ENCODE data around the gene GRIN2D. TPM values are rescaled to one million over a fixed set of nuclear protein-coding genes. Genes with fewer than 3 reads are reported as not detected.
"Not testable (repeated sequence)": the region's sequence is repeated elsewhere in the genome, so short reads cannot be mapped to it uniquely, and the experiment has no call there.

The GRIN2D gene
- total RNA-seq, 1 experiment from 2014 or later, result 23.0 TPM

GRCh38 chr19:48391100-48392005 is 2.1 kb upstream of the GRIN2D start, which contains the start of gene KDELR1:
Gene KDELR1 (minus strand): TSS chr19:48391551. CDS start chr19:48391358, 193 bp downstream.
- peak; percentile 79 for DNase-seq (ENCODE audit: low spot score)
- TF ChIP-seq FOXK1 (CRISPR knock-in tag; IDR thresholded peaks at IDR 0.05), result no peak
- TF ChIP-seq, protein P1, sequence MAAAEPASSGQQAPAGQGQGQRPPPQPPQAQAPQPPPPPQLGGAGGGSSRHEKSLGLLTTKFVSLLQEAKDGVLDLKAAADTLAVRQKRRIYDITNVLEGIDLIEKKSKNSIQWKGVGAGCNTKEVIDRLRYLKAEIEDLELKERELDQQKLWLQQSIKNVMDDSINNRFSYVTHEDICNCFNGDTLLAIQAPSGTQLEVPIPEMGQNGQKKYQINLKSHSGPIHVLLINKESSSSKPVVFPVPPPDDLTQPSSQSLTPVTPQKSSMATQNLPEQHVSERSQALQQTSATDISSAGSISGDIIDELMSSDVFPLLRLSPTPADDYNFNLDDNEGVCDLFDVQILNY (CRISPR knock-in tag; IDR thresholded peaks at IDR 0.05), result 0 out of 2 replicates have a peak, but pooled peaks have one; percentile 12
- TF ChIP-seq, protein P2, sequence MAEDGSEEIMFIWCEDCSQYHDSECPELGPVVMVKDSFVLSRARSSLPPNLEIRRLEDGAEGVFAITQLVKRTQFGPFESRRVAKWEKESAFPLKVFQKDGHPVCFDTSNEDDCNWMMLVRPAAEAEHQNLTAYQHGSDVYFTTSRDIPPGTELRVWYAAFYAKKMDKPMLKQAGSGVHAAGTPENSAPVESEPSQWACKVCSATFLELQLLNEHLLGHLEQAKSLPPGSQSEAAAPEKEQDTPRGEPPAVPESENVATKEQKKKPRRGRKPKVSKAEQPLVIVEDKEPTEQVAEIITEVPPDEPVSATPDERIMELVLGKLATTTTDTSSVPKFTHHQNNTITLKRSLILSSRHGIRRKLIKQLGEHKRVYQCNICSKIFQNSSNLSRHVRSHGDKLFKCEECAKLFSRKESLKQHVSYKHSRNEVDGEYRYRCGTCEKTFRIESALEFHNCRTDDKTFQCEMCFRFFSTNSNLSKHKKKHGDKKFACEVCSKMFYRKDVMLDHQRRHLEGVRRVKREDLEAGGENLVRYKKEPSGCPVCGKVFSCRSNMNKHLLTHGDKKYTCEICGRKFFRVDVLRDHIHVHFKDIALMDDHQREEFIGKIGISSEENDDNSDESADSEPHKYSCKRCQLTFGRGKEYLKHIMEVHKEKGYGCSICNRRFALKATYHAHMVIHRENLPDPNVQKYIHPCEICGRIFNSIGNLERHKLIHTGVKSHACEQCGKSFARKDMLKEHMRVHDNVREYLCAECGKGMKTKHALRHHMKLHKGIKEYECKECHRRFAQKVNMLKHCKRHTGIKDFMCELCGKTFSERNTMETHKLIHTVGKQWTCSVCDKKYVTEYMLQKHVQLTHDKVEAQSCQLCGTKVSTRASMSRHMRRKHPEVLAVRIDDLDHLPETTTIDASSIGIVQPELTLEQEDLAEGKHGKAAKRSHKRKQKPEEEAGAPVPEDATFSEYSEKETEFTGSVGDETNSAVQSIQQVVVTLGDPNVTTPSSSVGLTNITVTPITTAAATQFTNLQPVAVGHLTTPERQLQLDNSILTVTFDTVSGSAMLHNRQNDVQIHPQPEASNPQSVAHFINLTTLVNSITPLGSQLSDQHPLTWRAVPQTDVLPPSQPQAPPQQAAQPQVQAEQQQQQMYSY (CRISPR knock-in tag; IDR thresholded peaks at IDR 0.05), result 0 out of 2 replicates have a peak, but pooled peaks have one; percentile 47
- TF ChIP-seq, protein P3, sequence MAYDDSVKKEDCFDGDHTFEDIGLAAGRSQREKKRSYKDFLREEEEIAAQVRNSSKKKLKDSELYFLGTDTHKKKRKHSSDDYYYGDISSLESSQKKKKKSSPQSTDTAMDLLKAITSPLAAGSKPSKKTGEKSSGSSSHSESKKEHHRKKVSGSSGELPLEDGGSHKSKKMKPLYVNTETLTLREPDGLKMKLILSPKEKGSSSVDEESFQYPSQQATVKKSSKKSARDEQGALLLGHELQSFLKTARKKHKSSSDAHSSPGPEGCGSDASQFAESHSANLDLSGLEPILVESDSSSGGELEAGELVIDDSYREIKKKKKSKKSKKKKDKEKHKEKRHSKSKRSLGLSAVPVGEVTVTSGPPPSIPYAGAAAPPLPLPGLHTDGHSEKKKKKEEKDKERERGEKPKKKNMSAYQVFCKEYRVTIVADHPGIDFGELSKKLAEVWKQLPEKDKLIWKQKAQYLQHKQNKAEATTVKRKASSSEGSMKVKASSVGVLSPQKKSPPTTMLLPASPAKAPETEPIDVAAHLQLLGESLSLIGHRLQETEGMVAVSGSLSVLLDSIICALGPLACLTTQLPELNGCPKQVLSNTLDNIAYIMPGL (CRISPR knock-in tag; IDR thresholded peaks at IDR 0.05), result peak; percentile 49
- TF ChIP-seq, protein P4, sequence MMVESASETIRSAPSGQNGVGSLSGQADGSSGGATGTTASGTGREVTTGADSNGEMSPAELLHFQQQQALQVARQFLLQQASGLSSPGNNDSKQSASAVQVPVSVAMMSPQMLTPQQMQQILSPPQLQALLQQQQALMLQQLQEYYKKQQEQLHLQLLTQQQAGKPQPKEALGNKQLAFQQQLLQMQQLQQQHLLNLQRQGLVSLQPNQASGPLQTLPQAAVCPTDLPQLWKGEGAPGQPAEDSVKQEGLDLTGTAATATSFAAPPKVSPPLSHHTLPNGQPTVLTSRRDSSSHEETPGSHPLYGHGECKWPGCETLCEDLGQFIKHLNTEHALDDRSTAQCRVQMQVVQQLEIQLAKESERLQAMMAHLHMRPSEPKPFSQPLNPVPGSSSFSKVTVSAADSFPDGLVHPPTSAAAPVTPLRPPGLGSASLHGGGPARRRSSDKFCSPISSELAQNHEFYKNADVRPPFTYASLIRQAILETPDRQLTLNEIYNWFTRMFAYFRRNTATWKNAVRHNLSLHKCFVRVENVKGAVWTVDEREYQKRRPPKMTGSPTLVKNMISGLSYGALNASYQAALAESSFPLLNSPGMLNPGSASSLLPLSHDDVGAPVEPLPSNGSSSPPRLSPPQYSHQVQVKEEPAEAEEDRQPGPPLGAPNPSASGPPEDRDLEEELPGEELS (CRISPR knock-in tag; IDR thresholded peaks at IDR 0.05), result 0 out of 2 replicates have a peak, but pooled peaks have one; percentile 12
- no peak for TF ChIP-seq SOX15 (CRISPR knock-in tag; IDR thresholded peaks at IDR 0.05)
- TF ChIP-seq, protein P5, sequence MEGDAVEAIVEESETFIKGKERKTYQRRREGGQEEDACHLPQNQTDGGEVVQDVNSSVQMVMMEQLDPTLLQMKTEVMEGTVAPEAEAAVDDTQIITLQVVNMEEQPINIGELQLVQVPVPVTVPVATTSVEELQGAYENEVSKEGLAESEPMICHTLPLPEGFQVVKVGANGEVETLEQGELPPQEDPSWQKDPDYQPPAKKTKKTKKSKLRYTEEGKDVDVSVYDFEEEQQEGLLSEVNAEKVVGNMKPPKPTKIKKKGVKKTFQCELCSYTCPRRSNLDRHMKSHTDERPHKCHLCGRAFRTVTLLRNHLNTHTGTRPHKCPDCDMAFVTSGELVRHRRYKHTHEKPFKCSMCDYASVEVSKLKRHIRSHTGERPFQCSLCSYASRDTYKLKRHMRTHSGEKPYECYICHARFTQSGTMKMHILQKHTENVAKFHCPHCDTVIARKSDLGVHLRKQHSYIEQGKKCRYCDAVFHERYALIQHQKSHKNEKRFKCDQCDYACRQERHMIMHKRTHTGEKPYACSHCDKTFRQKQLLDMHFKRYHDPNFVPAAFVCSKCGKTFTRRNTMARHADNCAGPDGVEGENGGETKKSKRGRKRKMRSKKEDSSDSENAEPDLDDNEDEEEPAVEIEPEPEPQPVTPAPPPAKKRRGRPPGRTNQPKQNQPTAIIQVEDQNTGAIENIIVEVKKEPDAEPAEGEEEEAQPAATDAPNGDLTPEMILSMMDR (IDR thresholded peaks at IDR 0.05), result peak; percentile 79
- TF ChIP-seq, protein P6, sequence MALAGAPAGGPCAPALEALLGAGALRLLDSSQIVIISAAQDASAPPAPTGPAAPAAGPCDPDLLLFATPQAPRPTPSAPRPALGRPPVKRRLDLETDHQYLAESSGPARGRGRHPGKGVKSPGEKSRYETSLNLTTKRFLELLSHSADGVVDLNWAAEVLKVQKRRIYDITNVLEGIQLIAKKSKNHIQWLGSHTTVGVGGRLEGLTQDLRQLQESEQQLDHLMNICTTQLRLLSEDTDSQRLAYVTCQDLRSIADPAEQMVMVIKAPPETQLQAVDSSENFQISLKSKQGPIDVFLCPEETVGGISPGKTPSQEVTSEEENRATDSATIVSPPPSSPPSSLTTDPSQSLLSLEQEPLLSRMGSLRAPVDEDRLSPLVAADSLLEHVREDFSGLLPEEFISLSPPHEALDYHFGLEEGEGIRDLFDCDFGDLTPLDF (CRISPR knock-in tag; IDR thresholded peaks at IDR 0.05), result peak; percentile 65; the same call in 1 of the 2 replicates
- TF ChIP-seq SP1 (CRISPR knock-in tag; conservative IDR thresholded peaks at IDR 0.05), result peak; percentile 91
- 0 out of 2 replicates have a peak, but pooled peaks have one; percentile 61 for TF ChIP-seq SMAD3 (CRISPR knock-in tag; IDR thresholded peaks at IDR 0.05; ENCODE audit: borderline replicate concordance)
- no peak for TF ChIP-seq HMGA2 (CRISPR knock-in tag; IDR thresholded peaks at IDR 0.05)
- no peak for TF ChIP-seq CBFB (CRISPR knock-in tag; IDR thresholded peaks at IDR 0.05; ENCODE audit: low read depth)
- peak within 1 kb of the TSS; percentile 91 for H3K4me3 Mint-ChIP-seq

GRCh38 chr19:48392006-48392344 is 1.5 kb upstream of the GRIN2D start:
- peaks cover 36% of the 10 kb centered on the region for H3K4me1 Mint-ChIP-seq
- POLR2A ChIA-PET, result interaction anchor here (1.0 to 2.3 kb wide), 6 partner anchors 9 to 227 kb away, joined by 3 to 15 read pairs (median 5); partner anchors contain the start of genes GRWD1, SPHK2, SYNGR4 and TMEM143

More at GRCh38 chr19:48391100-48392005, 2.1 kb upstream of the GRIN2D start, which contains the start of gene KDELR1:
- CTCF ChIA-PET, result interaction anchor here (0.5 to 2.7 kb wide), 62 partner anchors 8 to 654 kb away, joined by 3 to 92 read pairs (median 6); partner anchors contain the start of genes GRWD1, IZUMO1, KCNJ14 and LIG1
- Mint-ChIP-seq H3K36me3 (peaks cover 18% of the 10 kb centered on the region), H3K27ac (peak within 1 kb of the TSS; percentile 60; the same call in 1 of the 2 replicates), H3K9me3 (no peaks in the 10 kb centered on the region), H3K4me1 (peaks cover 31% of the 10 kb centered on the region), H3K27me3 (ENCODE audit: low read depth) (peaks cover 42% of the 10 kb centered on the region)
- ATAC-seq, result peak; percentile 73
- POLR2A ChIA-PET, result interaction anchor here (1.0 to 2.3 kb wide), 9 partner anchors 9 to 228 kb away, joined by 3 to 15 read pairs (median 4); partner anchors contain the start of genes GRWD1, SPHK2, SYNGR4 and TMEM143

More at GRCh38 chr19:48392006-48392344, 1.5 kb upstream of the GRIN2D start:
- H3K27ac Mint-ChIP-seq; H3K9me3 Mint-ChIP-seq; ATAC-seq; DNase-seq (ENCODE audit: low spot score): not testable (repeated sequence)
- CTCF ChIA-PET, result interaction anchor here (0.5 to 2.7 kb wide), 56 partner anchors 9 to 655 kb away, joined by 3 to 92 read pairs (median 6); partner anchors contain the start of genes GRWD1, IZUMO1, KCNJ14 and LIG1
- Mint-ChIP-seq H3K4me3 (peak overlapping the region; percentile 91; the same call in 1 of the 2 replicates), H3K36me3 (peaks cover 17% of the 10 kb centered on the region), H3K27me3 (ENCODE audit: low read depth) (peaks cover 48% of the 10 kb centered on the region)
